Measurements from ENCODE around the gene ULK1.

DNA sequence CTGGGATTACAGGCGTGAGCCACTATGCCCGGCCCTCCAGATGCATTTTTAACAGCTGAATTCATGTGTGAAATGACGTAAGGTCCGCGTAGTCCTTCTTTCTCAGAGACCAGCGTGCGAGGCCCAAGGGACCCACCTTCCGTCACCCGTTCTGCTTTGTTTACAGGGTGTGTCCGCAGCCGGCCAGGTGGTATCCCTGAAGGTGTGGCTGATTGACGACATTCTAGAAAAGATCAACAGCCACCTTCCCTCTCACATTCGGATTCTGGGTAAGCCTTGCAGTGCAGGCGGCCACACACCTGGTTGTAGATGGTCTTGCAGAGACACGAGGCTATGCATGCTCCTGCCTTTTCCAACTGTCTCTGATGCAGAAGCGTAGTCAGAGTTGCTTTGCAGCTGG is 44.6 kb downstream of the ULK1 start:
- TF ChIP-seq, protein P1, sequence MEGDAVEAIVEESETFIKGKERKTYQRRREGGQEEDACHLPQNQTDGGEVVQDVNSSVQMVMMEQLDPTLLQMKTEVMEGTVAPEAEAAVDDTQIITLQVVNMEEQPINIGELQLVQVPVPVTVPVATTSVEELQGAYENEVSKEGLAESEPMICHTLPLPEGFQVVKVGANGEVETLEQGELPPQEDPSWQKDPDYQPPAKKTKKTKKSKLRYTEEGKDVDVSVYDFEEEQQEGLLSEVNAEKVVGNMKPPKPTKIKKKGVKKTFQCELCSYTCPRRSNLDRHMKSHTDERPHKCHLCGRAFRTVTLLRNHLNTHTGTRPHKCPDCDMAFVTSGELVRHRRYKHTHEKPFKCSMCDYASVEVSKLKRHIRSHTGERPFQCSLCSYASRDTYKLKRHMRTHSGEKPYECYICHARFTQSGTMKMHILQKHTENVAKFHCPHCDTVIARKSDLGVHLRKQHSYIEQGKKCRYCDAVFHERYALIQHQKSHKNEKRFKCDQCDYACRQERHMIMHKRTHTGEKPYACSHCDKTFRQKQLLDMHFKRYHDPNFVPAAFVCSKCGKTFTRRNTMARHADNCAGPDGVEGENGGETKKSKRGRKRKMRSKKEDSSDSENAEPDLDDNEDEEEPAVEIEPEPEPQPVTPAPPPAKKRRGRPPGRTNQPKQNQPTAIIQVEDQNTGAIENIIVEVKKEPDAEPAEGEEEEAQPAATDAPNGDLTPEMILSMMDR (conservative IDR thresholded peaks at IDR 0.05; ENCODE audit: low read depth, low read length) = no peak
- TF ChIP-seq EZH2 (IDR thresholded peaks at IDR 0.05; ENCODE audit: low read length, unreplicated experiment) = no peak

Data from PC-3 (cell line).